T-helper 1 cell treated with Interleukin-12 subunit alpha and Interleukin-12 subunit beta and Interleukin-4 antibody, amounts not matched to agents 30 μg/mL and 1 μg/mL, for 36 hours (primary cell): ENCODE measurements around the gene AURKAIP1.

Source experiments
- H3K27ac Mint-ChIP-seq: one replicate; pipeline ENCODE4 v1.8.0; 2021; ENCODE audit warnings: mild to moderate bottlenecking, mixed read lengths
- H3K27me3 Mint-ChIP-seq: one replicate; pipeline ENCODE4 v1.8.0; 2021; ENCODE audit warnings: low read depth, mixed read lengths
- H3K36me3 Mint-ChIP-seq: one replicate; pipeline ENCODE4 v1.8.0; 2021; ENCODE audit warnings: low read depth, mixed read lengths
- H3K4me1 Mint-ChIP-seq: one replicate; pipeline ENCODE4 v1.8.0; 2021; ENCODE audit warnings: low read depth, mixed read lengths
- H3K4me3 Mint-ChIP-seq: one replicate; pipeline ENCODE4 v1.8.0; 2021; ENCODE audit warnings: mild to moderate bottlenecking, moderate library complexity, mixed read lengths
- H3K9me3 Mint-ChIP-seq: one replicate; pipeline ENCODE4 v1.8.0; 2021; ENCODE audit warnings: mixed read lengths

Gene AURKAIP1

GRCh38 chr1:1345384-1345783, 29.6 kb downstream of the AURKAIP1 start:
- Mint-ChIP-seq H3K9me3 (no peaks in the 10 kb centered on the region), H3K36me3 (peaks cover 10% of the 10 kb centered on the region), H3K4me3 (no peak overlapping the region), H3K27ac (no peak overlapping the region), H3K27me3 (no peaks in the 10 kb centered on the region), H3K4me1 (peaks cover 8% of the 10 kb centered on the region)

DNA sequence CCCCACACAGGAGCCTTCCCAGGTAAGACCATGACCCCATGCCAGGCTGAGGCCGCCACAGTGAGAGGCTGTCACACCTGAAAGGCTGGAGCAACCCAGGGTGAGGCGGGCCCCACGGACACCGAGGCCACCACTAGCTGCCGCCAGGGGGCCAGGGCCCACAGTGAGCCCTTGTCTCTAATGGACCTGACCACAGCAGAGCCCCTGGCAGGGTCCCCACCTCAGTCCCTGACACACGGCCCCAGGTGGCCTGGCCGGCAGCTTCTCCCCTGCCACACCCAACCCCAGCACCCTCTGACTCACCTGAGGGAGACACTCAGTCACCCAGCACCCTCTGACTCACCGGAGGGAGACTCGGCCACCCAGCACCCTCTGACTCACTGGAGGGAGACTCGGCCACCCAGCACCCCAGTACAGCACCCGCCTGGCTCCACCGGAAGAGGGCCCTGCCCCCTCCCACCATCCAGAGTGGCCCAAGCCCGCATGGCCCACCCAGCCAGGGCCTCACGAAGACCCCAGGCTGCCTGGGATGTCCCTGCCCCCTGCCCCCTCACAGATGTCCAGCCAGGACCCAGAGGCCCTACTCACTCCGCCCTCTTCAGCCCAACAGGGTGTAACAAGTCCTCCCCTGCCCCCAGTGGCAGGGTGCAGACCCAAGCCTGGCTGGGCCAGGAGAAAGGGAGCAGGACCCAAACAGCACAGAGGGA, 30.2 kb downstream of the AURKAIP1 start:
- no peaks in the 10 kb centered on the region for H3K9me3 Mint-ChIP-seq
- peaks cover 10% of the 10 kb centered on the region for H3K36me3 Mint-ChIP-seq
- no peak overlapping the region for H3K4me3 Mint-ChIP-seq
- peaks cover 8% of the 10 kb centered on the region for H3K4me1 Mint-ChIP-seq
- no peak overlapping the region for H3K27ac Mint-ChIP-seq
- no peaks in the 10 kb centered on the region for H3K27me3 Mint-ChIP-seq

- Mint-ChIP-seq H3K4me1 (peaks cover 8% of the 10 kb centered on the region), H3K4me3 (no peak overlapping the region), H3K9me3 (no peaks in the 10 kb centered on the region), H3K27ac (no peak overlapping the region), H3K36me3 (peaks cover 12% of the 10 kb centered on the region), H3K27me3 (no peaks in the 10 kb centered on the region)
These were observed 31.1 kb downstream of the AURKAIP1 start for GRCh38 chr1:1343811-1344421.

DNA sequence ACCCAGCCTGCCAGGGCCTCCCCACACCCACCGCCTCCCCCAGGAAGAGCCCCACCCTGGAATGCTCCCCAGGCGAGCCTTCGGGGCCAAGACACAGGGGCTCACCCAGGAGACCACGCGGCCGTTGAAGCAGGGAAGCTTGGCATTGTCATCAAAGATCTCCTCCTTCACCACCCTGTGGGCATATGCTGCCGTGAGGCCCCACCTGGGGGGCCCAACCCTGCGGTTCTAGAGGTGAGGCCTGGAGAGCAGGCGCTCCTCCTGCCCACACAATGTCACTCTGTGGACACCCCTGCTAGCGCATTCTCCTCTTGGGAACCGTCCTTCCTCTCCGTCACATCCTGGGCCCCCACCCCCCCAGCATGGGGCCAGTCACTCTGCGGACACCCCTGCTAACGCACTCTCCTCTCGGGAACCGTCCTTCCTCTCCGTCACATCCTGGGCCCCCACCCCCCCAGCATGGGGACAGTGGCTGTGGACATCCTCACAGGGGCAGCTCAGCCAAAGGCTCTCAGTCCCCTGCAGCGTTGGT, 32.4 kb downstream of the AURKAIP1 start:
- Mint-ChIP-seq H3K4me1 (peaks cover 8% of the 10 kb centered on the region), H3K27me3 (no peaks in the 10 kb centered on the region), H3K36me3 (peaks cover 15% of the 10 kb centered on the region), H3K9me3 (no peaks in the 10 kb centered on the region), H3K4me3 (no peak overlapping the region), H3K27ac (no peak overlapping the region)

DNA sequence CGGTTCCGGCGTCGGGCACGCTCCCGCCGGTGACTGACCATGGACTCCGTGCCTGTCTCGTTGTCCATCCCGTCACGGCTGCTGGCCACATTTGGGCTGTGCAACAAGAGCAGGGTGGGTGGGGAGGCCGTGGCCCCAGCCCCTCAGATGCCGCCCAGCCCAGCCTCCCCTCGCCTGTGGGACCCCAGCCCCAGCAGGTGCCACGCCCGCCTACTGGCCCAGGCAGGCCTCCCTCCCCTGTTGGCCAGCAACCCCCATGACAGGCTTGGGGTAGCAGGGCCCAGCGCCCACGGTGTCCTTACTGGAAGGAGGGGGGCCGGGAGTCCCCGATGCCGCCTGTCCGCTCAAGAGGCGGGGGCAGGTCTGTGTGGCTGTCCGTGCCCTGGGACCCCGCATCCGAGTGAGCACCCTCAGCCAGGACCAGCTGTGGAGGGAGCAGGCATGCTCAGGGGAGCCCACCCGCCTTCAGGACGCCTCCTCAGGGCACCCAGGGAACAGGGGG, 32.9 kb downstream of the AURKAIP1 start:
- H3K4me3 Mint-ChIP-seq = no peak overlapping the region
- H3K36me3 Mint-ChIP-seq = peaks cover 15% of the 10 kb centered on the region
- no peaks in the 10 kb centered on the region for H3K27me3 Mint-ChIP-seq
- H3K9me3 Mint-ChIP-seq = no peaks in the 10 kb centered on the region
- no peak overlapping the region for H3K27ac Mint-ChIP-seq
- H3K4me1 Mint-ChIP-seq = peaks cover 5% of the 10 kb centered on the region

DNA sequence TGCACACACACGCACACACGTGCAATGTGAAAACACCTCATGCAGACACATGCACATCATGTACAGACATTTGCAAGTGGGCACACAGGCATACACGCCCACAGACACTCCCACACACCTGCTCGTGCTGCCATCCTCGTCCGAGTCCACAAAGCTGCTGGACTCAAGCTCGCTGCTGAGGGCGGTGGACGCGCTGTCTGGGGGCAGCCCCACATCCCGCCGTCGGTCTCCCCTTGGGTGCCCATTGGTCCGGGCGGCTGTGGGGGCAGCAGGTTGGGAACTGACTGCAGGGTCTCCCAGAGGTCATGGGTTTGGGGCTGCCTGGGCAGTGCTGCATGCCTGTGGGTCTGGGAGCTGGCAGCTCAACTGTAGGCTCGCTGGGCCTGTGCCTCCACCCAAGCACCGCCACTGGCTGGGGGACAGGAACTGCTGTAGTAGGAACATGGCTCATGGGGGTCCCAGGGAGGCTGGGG, 33.4 kb downstream of the AURKAIP1 start:
- no peaks in the 10 kb centered on the region for H3K4me1 Mint-ChIP-seq
- no peak overlapping the region for H3K4me3 Mint-ChIP-seq
- no peak overlapping the region for H3K27ac Mint-ChIP-seq
- H3K27me3 Mint-ChIP-seq = no peaks in the 10 kb centered on the region
- H3K9me3 Mint-ChIP-seq = no peaks in the 10 kb centered on the region
- peaks cover 15% of the 10 kb centered on the region for H3K36me3 Mint-ChIP-seq

- Mint-ChIP-seq H3K4me3 (no peak overlapping the region), H3K9me3 (no peaks in the 10 kb centered on the region), H3K36me3 (peaks cover 15% of the 10 kb centered on the region), H3K27me3 (no peaks in the 10 kb centered on the region), H3K27ac (no peak overlapping the region), H3K4me1 (no peaks in the 10 kb centered on the region)
These were observed 34.0 kb downstream of the AURKAIP1 start for GRCh38 chr1:1340791-1341548.

- H3K9me3 Mint-ChIP-seq = no peaks in the 10 kb centered on the region
- H3K27ac Mint-ChIP-seq = no peak overlapping the region
- H3K36me3 Mint-ChIP-seq = peaks cover 15% of the 10 kb centered on the region
- no peaks in the 10 kb centered on the region for H3K27me3 Mint-ChIP-seq
- no peak overlapping the region for H3K4me3 Mint-ChIP-seq
- no peaks in the 10 kb centered on the region for H3K4me1 Mint-ChIP-seq
These were observed 34.8 kb downstream of the AURKAIP1 start for GRCh38 chr1:1340185-1340584.

DNA sequence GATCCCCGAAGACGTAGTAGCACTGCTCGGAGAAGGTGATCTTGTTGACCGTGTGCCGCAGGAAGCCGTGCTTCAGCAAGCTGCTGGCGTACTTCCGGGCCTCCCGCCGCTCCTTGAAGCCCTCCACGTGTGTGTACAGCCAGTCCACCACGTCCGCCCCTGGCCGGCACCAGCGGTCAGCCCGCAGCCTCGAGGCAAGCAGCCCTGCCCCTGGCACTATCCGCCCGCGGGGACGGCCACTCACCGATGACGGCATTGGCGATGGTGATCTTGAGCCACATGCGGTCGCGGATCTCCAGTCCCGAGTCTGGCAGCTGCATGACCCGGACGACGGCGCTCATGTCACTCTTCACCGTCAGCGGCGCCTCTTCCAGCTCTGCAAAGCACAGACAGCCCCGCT, 36.7 kb downstream of the AURKAIP1 start:
- no peaks in the 10 kb centered on the region for H3K9me3 Mint-ChIP-seq

GRCh38 chr1:1337793-1338147, 37.2 kb downstream of the AURKAIP1 start:
- no peaks in the 10 kb centered on the region for H3K4me1 Mint-ChIP-seq
- H3K9me3 Mint-ChIP-seq = no peaks in the 10 kb centered on the region
- H3K36me3 Mint-ChIP-seq = peaks cover 15% of the 10 kb centered on the region
- H3K27ac Mint-ChIP-seq = no peak overlapping the region
- no peaks in the 10 kb centered on the region for H3K27me3 Mint-ChIP-seq
- no peak overlapping the region for H3K4me3 Mint-ChIP-seq

More for the DNA sequence above, 36.7 kb downstream of the AURKAIP1 start:
- no peaks in the 10 kb centered on the region for H3K27me3 Mint-ChIP-seq
- no peak overlapping the region for H3K4me3 Mint-ChIP-seq
- H3K4me1 Mint-ChIP-seq = no peaks in the 10 kb centered on the region
- H3K27ac Mint-ChIP-seq = no peak overlapping the region
- H3K36me3 Mint-ChIP-seq = peaks cover 15% of the 10 kb centered on the region

DNA sequence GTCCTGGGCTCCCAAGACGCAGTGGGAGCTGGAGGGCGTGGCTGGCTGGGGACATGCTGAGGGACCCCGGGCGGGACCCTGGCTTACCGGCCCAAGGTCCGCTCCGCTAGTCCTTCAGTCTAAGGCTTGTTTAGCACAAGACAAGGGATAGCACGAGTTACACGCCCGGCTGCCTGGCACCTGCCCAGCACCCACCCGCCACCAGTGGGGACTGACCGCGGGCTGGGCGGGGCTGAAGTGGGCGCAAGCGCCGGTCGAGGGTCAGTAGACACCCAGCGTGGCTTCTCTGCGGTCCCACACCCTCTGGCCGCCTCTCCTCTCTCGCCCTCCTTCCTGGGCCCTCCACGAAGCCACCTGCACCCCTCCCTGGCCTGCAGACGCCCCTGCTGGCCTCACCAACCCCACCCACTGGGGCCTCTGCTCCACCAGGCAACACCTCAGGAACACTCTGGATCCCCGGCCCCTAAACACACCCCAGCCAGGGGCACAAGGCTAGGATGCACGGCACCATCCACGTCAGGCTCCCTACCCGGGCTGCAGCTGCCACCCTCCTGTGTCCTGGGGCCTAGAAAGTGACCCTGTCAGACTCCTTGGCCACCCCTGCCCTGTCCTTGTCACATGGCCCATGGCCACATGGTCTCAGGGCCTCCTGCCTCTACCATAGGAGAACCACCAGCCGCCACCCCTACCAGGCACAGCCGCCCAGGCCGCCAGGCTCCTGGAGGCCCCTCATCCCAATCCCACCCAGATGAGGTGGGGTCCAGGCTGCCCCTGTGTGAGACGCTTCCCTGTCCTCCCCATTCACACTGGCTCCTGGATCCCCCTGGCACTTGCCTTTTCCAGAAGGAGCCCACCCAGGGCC, 37.8 kb downstream of the AURKAIP1 start:
- H3K9me3 Mint-ChIP-seq = no peaks in the 10 kb centered on the region
- no peak overlapping the region for H3K4me3 Mint-ChIP-seq
- peaks cover 15% of the 10 kb centered on the region for H3K36me3 Mint-ChIP-seq
- H3K27me3 Mint-ChIP-seq = no peaks in the 10 kb centered on the region
- H3K27ac Mint-ChIP-seq = no peak overlapping the region
- no peaks in the 10 kb centered on the region for H3K4me1 Mint-ChIP-seq

GRCh38 chr1:1336446-1336845, 38.6 kb downstream of the AURKAIP1 start:
- H3K36me3 Mint-ChIP-seq = peaks cover 14% of the 10 kb centered on the region
- no peaks in the 10 kb centered on the region for H3K9me3 Mint-ChIP-seq
- no peaks in the 10 kb centered on the region for H3K27me3 Mint-ChIP-seq
- no peaks in the 10 kb centered on the region for H3K4me1 Mint-ChIP-seq
- H3K27ac Mint-ChIP-seq = no peak overlapping the region
- H3K4me3 Mint-ChIP-seq = no peak overlapping the region

DNA sequence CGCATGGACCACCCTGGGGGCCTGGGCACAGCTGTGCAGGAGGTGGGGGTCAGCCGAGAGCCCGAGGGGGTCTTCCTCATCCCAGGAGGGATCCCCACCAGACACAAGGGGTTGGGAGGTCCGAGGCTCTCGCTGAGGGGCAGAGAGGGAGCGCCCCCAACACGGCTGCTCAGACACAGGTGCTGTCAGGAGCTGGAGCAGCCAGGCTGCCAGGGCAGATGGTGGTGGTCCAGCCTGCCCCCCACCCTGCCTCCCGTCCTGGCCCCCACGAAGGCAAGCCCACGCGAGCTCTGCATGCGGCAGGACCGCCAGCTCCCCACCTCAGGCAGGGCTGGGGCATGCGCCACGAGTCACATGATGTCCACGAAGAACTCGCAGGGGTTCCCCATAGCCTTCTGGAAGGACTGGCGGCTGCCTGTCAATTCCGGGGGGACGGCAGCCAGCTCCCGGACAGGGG, 39.2 kb downstream of the AURKAIP1 start:
- Mint-ChIP-seq H3K27me3 (no peaks in the 10 kb centered on the region), H3K4me1 (no peaks in the 10 kb centered on the region), H3K27ac (no peak overlapping the region), H3K9me3 (no peaks in the 10 kb centered on the region), H3K4me3 (no peak overlapping the region), H3K36me3 (peaks cover 8% of the 10 kb centered on the region)

GRCh38 chr1:1335283-1335682, 39.7 kb downstream of the AURKAIP1 start:
- Mint-ChIP-seq H3K9me3 (no peaks in the 10 kb centered on the region), H3K4me3 (no peak overlapping the region), H3K27me3 (no peaks in the 10 kb centered on the region), H3K27ac (no peak overlapping the region), H3K4me1 (no peaks in the 10 kb centered on the region), H3K36me3 (peaks cover 5% of the 10 kb centered on the region)
